ENCODE data around the gene FOXN3.

The FOXN3 gene

GRCh38 chr14:89400529-89400928 is 16.5 kb downstream of the FOXN3 start:
- no peak for TF ChIP-seq FOXA1 (IDR thresholded peaks at IDR 0.05)
- TF ChIP-seq SP1 (IDR thresholded peaks at IDR 0.05), result no peak
- TF ChIP-seq L3MBTL2 (conservative IDR thresholded peaks at IDR 0.05), result no peak
- no peak for TF ChIP-seq FOXM1 (IDR thresholded peaks at IDR 0.05; ENCODE audit: borderline replicate concordance)
- TF ChIP-seq TARDBP (IDR thresholded peaks at IDR 0.05), result no peak
- TF ChIP-seq SUZ12 (IDR thresholded peaks at IDR 0.05), result no peak
- no peak for TF ChIP-seq CTBP1 (IDR thresholded peaks at IDR 0.05; ENCODE audit: borderline replicate concordance)
- TF ChIP-seq ARNT (IDR thresholded peaks at IDR 0.05), result no peak
- TF ChIP-seq FOXK2 (IDR thresholded peaks at IDR 0.05), result no peak
- TF ChIP-seq, protein P1, sequence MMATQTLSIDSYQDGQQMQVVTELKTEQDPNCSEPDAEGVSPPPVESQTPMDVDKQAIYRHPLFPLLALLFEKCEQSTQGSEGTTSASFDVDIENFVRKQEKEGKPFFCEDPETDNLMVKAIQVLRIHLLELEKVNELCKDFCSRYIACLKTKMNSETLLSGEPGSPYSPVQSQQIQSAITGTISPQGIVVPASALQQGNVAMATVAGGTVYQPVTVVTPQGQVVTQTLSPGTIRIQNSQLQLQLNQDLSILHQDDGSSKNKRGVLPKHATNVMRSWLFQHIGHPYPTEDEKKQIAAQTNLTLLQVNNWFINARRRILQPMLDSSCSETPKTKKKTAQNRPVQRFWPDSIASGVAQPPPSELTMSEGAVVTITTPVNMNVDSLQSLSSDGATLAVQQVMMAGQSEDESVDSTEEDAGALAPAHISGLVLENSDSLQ (IDR thresholded peaks at IDR 0.05), result no peak
- TF ChIP-seq HDGF (IDR thresholded peaks at IDR 0.05; ENCODE audit: borderline replicate concordance), result no peak
- no peak for TF ChIP-seq ZNF384 (IDR thresholded peaks at IDR 0.05)
- TF ChIP-seq LEF1 (IDR thresholded peaks at IDR 0.05; ENCODE audit: borderline replicate concordance), result no peak
- TF ChIP-seq NFRKB (IDR thresholded peaks at IDR 0.05), result no peak
- no peak for TF ChIP-seq BHLHE40 (IDR thresholded peaks at IDR 0.05; ENCODE audit: borderline replicate concordance)
- no peak for TF ChIP-seq ELF4 (IDR thresholded peaks at IDR 0.05)
- CTCF ChIA-PET, result no interaction called here

GRCh38 chr14:89399594-89400068 is 17.4 kb downstream of the FOXN3 start:
- peak; percentile 30 for DNase-seq (ENCODE audit: extremely low spot score)
- ChIA-PET CTCF (interaction anchor here (0.6 kb wide), 2 partner anchors 8 to 31 kb away, joined by 3 to 6 read pairs; no protein-coding TSS in a partner anchor), POLR2A (interaction anchor here (0.8 kb wide), 1 partner anchor 19 kb away, joined by 3 read pairs; no protein-coding TSS in a partner anchor)
- TF ChIP-seq, protein P1 (IDR thresholded peaks at IDR 0.05), result peak; percentile 86
- no peak for TF ChIP-seq BHLHE40 (IDR thresholded peaks at IDR 0.05; ENCODE audit: borderline replicate concordance)

More at GRCh38 chr14:89400529-89400928, 16.5 kb downstream of the FOXN3 start:
- POLR2A ChIA-PET, result no interaction called here
- no peak for DNase-seq (ENCODE audit: extremely low spot score)

DNA sequence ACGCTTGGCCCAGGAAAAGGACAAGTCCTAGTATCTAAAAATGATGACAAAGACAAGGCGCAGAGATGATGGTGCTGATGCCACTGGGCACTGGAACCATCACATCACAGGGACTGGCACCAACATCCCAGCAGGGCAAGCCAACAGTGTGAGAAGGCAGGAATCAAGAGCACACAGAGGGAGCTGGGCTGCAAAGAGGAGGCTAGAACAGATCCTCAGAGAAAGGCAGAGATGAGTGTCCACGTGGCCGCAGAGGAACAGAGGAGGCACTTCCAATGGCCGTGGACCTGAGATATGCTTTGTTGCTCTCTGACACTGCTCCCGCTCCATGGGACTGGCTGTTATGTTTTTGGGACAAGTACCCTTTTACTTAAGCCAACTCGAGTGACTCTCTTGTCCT is 17.9 kb downstream of the FOXN3 start:
- no peak for TF ChIP-seq FOXK2 (IDR thresholded peaks at IDR 0.05)
- POLR2A ChIA-PET, result interaction anchor here (0.8 kb wide), 1 partner anchor 19 kb away, joined by 3 read pairs; no protein-coding TSS in a partner anchor
- CTCF ChIA-PET, result interaction anchor here (0.6 kb wide), 1 partner anchor 9 kb away, joined by 3 read pairs; no protein-coding TSS in a partner anchor
- no peak for DNase-seq (ENCODE audit: extremely low spot score)

DNA sequence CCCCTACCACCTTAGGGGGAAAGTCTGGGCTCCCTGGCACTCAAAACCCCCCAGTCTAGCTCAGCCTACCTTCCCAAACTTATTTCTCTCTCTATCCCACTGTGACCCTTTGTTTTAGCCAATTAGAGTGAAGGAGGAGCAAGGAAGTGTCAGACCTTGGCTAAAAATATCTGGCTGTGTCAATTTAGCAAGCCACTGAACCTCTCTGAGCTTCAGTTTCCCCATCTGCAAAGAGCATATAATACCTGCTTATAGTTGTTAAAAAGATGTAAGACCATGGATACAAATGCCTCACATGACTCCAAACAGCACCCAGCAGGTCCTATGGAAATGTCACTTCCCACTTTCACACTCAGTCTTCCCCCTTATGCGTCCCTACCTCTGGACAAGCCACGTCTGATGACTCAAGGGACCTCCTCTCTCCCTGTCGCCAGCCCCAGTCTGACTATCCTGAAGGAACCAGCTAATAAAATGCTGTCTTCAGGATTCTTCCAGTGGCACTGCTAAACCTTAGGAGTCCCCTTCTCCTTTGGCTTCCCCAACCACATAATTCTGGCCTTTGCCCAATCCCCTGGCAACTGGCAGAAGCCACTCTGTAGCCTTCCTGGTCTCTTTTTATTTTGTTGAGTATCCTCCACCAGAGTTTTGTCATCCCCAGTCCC is 19.3 kb downstream of the FOXN3 start:
- TF ChIP-seq TARDBP (IDR thresholded peaks at IDR 0.05), result no peak
- TF ChIP-seq FOXM1 (IDR thresholded peaks at IDR 0.05; ENCODE audit: borderline replicate concordance), result no peak
- TF ChIP-seq FOXA1 (IDR thresholded peaks at IDR 0.05), result no peak
- no peak for TF ChIP-seq L3MBTL2 (conservative IDR thresholded peaks at IDR 0.05)
- TF ChIP-seq, protein P1 (IDR thresholded peaks at IDR 0.05), result no peak
- no peak for TF ChIP-seq LEF1 (IDR thresholded peaks at IDR 0.05; ENCODE audit: borderline replicate concordance)
- no peak for TF ChIP-seq SP1 (IDR thresholded peaks at IDR 0.05)
- TF ChIP-seq ELF4 (IDR thresholded peaks at IDR 0.05), result no peak
- no peak for TF ChIP-seq NFRKB (IDR thresholded peaks at IDR 0.05)
- TF ChIP-seq HDGF (IDR thresholded peaks at IDR 0.05; ENCODE audit: borderline replicate concordance), result no peak
- ChIA-PET CTCF (no interaction called here), POLR2A (no interaction called here)
- no peak for DNase-seq (ENCODE audit: extremely low spot score)

DNA sequence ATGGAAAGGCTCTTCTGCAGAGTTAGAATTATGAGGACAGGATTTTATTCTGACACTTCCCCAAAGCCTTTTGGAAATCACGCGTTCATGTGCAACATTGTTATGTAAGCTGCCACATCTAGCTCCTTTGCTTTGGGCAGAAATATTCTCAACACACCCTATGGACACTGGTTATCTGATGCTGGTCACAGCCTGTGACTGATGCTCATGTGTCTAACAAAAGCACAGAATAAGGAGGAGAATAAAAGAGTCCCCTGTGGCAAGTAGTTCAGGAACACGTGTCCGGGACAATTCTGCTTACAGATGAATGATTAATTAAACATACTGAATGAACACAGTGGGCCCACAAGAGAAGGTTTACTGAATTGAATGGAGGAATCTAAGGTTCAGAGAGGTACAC is 22.1 kb downstream of the FOXN3 start:
- POLR2A ChIA-PET, result no interaction called here
- no peak for DNase-seq (ENCODE audit: extremely low spot score)
- CTCF ChIA-PET, result interaction anchor here (0.6 kb wide), 1 partner anchor 569 kb away, joined by 3 read pairs; no protein-coding TSS in a partner anchor
- no peak for TF ChIP-seq BHLHE40 (IDR thresholded peaks at IDR 0.05; ENCODE audit: borderline replicate concordance)
- TF ChIP-seq SP1 (IDR thresholded peaks at IDR 0.05), result no peak
- TF ChIP-seq ELF4 (IDR thresholded peaks at IDR 0.05), result no peak
- no peak for TF ChIP-seq ARNT (IDR thresholded peaks at IDR 0.05)
- no peak for TF ChIP-seq ZNF384 (IDR thresholded peaks at IDR 0.05)
- TF ChIP-seq, protein P1 (IDR thresholded peaks at IDR 0.05), result no peak
- no peak for TF ChIP-seq LEF1 (IDR thresholded peaks at IDR 0.05; ENCODE audit: borderline replicate concordance)

- no peak for DNase-seq (ENCODE audit: extremely low spot score)
- CTCF ChIA-PET, result no interaction called here
- TF ChIP-seq ARNT (IDR thresholded peaks at IDR 0.05) (no peak), CTBP1 (IDR thresholded peaks at IDR 0.05; ENCODE audit: borderline replicate concordance) (no peak), FOXK2 (IDR thresholded peaks at IDR 0.05) (no peak), ZNF384 (IDR thresholded peaks at IDR 0.05) (no peak)
- TF ChIP-seq, protein P1 (IDR thresholded peaks at IDR 0.05), result 0 out of 2 replicates have a peak, but pooled peaks have one; percentile 49
- POLR2A ChIA-PET, result no interaction called here
These were observed 23.7 kb downstream of the FOXN3 start for GRCh38 chr14:89393222-89393745.
